ENCODE results near the gene BEAN1.
A peak's percentile ranks its signal among the peaks of the same experiment; 100 is the strongest.

The BEAN1 gene

DNA sequence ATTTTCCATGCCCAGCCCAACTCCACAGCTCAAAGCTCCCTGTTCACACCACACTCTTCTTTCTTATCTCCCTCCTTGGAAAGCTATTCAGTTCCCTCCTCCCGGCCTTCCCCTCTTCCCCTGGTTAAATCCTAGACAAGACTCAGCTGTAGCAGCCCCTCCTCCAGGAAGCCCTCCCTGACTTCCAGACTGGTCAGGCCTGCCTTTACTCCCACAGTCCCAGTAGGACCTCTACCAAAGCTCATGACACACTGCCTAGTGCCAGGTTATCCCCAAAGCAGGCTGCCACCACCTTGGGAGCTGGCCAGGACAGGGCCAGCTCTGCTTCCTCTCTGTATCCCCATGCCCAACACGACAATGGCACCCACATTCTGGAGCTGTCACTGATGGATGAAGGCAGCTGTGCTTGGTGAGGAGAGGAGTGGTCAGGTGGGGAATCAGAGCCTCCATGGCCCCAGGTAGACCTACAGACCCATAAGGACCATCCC is 50.0 kb downstream of the BEAN1 start:
- Histone ChIP-seq H3K79me2 (ENCODE audit: control insufficient read depth, insufficient read depth, low read length, poor library complexity) (peaks cover 8% of the 10 kb centered on the region), H3K9ac (ENCODE audit: low read length) (no peak overlapping the region), H2AK5ac (ENCODE audit: low read length) (peak overlapping the region; percentile 75), H3K4me2 (ENCODE audit: low read length) (no peak overlapping the region), H3K4me3 (ENCODE audit: low read depth, low read length) (no peak overlapping the region), H3K27ac (ENCODE audit: low read depth, low read length) (peak overlapping the region; percentile 88), H4K8ac (ENCODE audit: low read depth, low read length) (peak overlapping the region; percentile 7), H2BK120ac (ENCODE audit: insufficient read depth, low read length, poor library complexity) (peak overlapping the region; percentile 49), H2BK5ac (ENCODE audit: low read depth, low read length, poor library complexity) (peak overlapping the region; percentile 10), H2BK12ac (ENCODE audit: low read length) (peak overlapping the region; percentile 58), H4K12ac (ENCODE audit: low read depth, low read length) (peak overlapping the region; percentile 6), H3K23ac (ENCODE audit: low read length) (no peak overlapping the region), H2AFZ (ENCODE audit: insufficient read depth, low read length, poor library complexity) (no peak overlapping the region), H3K4ac (ENCODE audit: low read depth, low read length) (peak overlapping the region; percentile 13), H3K4me1 (ENCODE audit: control insufficient read depth in 1 of 2, insufficient read depth in 2 of 2, low read length in 2 of 2) (peaks cover 33 to 42% of the 10 kb centered on the region in 2 experiments), H3K36me3 (ENCODE audit: control insufficient read depth in 1 of 2, insufficient read depth in 2 of 2, low read length in 2 of 2) (no peaks in the 10 kb centered on the region), H3K18ac (ENCODE audit: low read length) (peak overlapping the region; percentile 48), H3K14ac (ENCODE audit: low read length) (peak overlapping the region; percentile 72), H3K9me3 (ENCODE audit: insufficient read depth, low read depth, low read length) (no peaks in the 10 kb centered on the region), H4K91ac (ENCODE audit: low read depth, low read length) (peak overlapping the region; percentile 70), H3K79me1 (ENCODE audit: low read length) (peaks cover 36% of the 10 kb centered on the region), H3K27me3 (ENCODE audit: insufficient read depth, low read length) (no peaks in the 10 kb centered on the region)
- WGBS (ENCODE audit: extremely low coverage, insufficient coverage, insufficient read length), result no CpG with 5 or more reads among the region's 2 CpGs
- peak in 1 of 2 donors; percentile 61 for DNase-seq

DNA sequence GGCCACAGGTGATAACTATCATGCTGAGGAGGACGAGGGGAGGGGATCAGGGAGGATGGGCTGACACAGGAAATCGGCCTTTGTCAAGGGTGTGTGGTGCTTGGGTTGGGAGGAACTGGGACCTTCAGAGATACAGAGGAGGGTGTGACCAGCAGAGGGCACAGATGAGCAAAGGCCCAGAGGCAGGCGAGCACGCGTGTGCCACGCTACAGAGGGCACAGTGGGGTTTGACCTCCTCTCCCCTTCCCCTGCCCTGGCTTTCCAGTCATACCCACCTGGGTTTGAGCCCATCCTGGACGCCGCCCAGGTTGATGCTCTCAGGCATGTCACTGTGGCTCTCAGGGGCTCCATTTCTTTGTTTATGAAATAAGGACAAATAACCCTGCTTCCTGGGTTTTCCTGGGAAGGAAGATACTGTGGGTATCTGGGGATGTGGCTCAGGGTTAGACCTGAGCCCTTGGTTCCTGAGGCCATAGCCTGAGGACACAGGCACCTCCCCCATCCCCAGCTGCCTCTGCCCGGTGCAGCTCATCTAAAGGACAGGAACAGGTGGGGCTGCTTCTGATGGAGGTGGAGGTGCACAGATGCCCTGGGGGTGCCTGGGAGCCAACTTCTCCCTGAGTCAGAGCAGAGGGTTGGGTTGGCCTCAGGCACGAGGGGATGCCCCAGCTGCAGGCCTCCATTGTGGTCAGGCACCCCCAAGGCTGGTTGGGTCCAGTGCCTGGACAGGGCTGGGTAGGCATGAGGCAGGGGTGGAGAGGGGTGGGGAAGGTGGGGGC is 51.8 kb downstream of the BEAN1 start:
- Histone ChIP-seq H2BK120ac (ENCODE audit: insufficient read depth, low read length, poor library complexity) (peak overlapping the region; percentile 63), H3K4me3 (ENCODE audit: low read depth, low read length) (no peak overlapping the region), H3K4me2 (ENCODE audit: low read length) (no peak overlapping the region), H3K4me1 (ENCODE audit: control insufficient read depth in 1 of 2, insufficient read depth in 2 of 2, low read length in 2 of 2) (peaks cover 33 to 42% of the 10 kb centered on the region in 2 experiments), H3K27me3 (ENCODE audit: insufficient read depth, low read length) (no peaks in the 10 kb centered on the region), H3K79me1 (ENCODE audit: low read length) (peaks cover 36% of the 10 kb centered on the region), H3K9me3 (ENCODE audit: insufficient read depth, low read depth, low read length) (no peaks in the 10 kb centered on the region), H2AK5ac (ENCODE audit: low read length) (peak overlapping the region; percentile 71), H3K36me3 (ENCODE audit: control insufficient read depth in 1 of 2, insufficient read depth in 2 of 2, low read length in 2 of 2) (no peaks in the 10 kb centered on the region), H2BK5ac (ENCODE audit: low read depth, low read length, poor library complexity) (peak overlapping the region; percentile 37), H3K4ac (ENCODE audit: low read depth, low read length) (no peak overlapping the region), H4K91ac (ENCODE audit: low read depth, low read length) (peak overlapping the region; percentile 92), H2BK12ac (ENCODE audit: low read length) (peak overlapping the region; percentile 75), H3K79me2 (ENCODE audit: control insufficient read depth, insufficient read depth, low read length, poor library complexity) (peaks cover 8% of the 10 kb centered on the region), H3K9ac (ENCODE audit: low read length) (no peak overlapping the region), H3K27ac (ENCODE audit: low read depth, low read length) (peak overlapping the region; percentile 54), H4K8ac (ENCODE audit: low read depth, low read length) (peak overlapping the region; percentile 63), H3K18ac (ENCODE audit: low read length) (peak overlapping the region; percentile 72), H3K14ac (ENCODE audit: low read length) (peak overlapping the region; percentile 71), H2AFZ (ENCODE audit: insufficient read depth, low read length, poor library complexity) (peak overlapping the region; percentile 15), H4K12ac (ENCODE audit: low read depth, low read length) (no peak overlapping the region), H3K23ac (ENCODE audit: low read length) (no peak overlapping the region)
- no CpG with 5 or more reads among the region's 10 CpGs for WGBS (ENCODE audit: extremely low coverage, insufficient coverage, insufficient read length)
- peak; percentile 95 to 97 for DNase-seq

DNA sequence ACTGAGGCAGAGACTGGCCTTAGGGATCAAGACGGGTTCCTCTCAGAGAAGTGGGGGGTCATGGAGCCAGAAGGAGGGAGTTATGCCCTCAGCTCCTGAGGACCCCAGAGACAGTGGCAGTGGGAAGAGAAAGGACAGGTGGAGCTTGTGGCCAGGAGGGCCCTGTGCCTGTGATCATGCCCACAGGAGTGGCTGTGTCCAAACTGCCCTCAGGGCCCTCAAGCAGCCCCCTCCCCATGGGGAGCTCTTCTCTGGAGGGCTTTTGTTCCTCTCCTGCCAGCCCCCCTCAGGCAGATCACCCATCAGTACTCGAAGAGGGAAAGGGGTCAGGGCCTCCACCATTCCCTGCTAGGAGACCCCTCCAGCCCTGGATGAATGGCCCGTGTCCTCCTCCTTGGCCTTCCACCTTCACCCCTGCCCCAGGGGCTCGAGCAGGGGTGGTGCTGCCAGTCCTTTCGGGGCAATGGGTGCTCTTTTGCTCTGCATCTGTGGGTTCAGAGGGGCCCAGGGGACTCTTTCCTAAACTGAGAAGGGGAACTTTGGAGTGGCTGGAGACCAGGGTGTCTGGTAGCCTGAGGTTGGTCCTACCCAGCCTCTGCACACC is 52.7 kb downstream of the BEAN1 start:
- Histone ChIP-seq H4K8ac (ENCODE audit: low read depth, low read length) (peak overlapping the region; percentile 56), H3K4ac (ENCODE audit: low read depth, low read length) (no peak overlapping the region), H3K27ac (ENCODE audit: low read depth, low read length) (peak overlapping the region; percentile 11), H3K4me1 (ENCODE audit: control insufficient read depth in 1 of 2, insufficient read depth in 2 of 2, low read length in 2 of 2) (peaks cover 33 to 42% of the 10 kb centered on the region in 2 experiments), H2AFZ (ENCODE audit: insufficient read depth, low read length, poor library complexity) (no peak overlapping the region), H3K23ac (ENCODE audit: low read length) (no peak overlapping the region), H3K4me2 (ENCODE audit: low read length) (no peak overlapping the region), H4K12ac (ENCODE audit: low read depth, low read length) (no peak overlapping the region), H3K79me1 (ENCODE audit: low read length) (peaks cover 36% of the 10 kb centered on the region), H3K27me3 (ENCODE audit: insufficient read depth, low read length) (no peaks in the 10 kb centered on the region), H3K9ac (ENCODE audit: low read length) (no peak overlapping the region), H2AK5ac (ENCODE audit: low read length) (peak overlapping the region; percentile 38), H3K36me3 (ENCODE audit: control insufficient read depth in 1 of 2, insufficient read depth in 2 of 2, low read length in 2 of 2) (no peaks in the 10 kb centered on the region), H3K79me2 (ENCODE audit: control insufficient read depth, insufficient read depth, low read length, poor library complexity) (peaks cover 8% of the 10 kb centered on the region), H3K18ac (ENCODE audit: low read length) (peak overlapping the region; percentile 36), H3K4me3 (ENCODE audit: low read depth, low read length) (no peak overlapping the region), H2BK120ac (ENCODE audit: insufficient read depth, low read length, poor library complexity) (peak overlapping the region; percentile 84), H3K14ac (ENCODE audit: low read length) (peak overlapping the region; percentile 81), H2BK12ac (ENCODE audit: low read length) (peak overlapping the region; percentile 66), H3K9me3 (ENCODE audit: insufficient read depth, low read depth, low read length) (no peaks in the 10 kb centered on the region), H2BK5ac (ENCODE audit: low read depth, low read length, poor library complexity) (peak overlapping the region; percentile 54), H4K91ac (ENCODE audit: low read depth, low read length) (peak overlapping the region; percentile 92)
- WGBS (ENCODE audit: extremely low coverage, insufficient coverage, insufficient read length), result no CpG with 5 or more reads among the region's 5 CpGs
- no peak for DNase-seq

DNA sequence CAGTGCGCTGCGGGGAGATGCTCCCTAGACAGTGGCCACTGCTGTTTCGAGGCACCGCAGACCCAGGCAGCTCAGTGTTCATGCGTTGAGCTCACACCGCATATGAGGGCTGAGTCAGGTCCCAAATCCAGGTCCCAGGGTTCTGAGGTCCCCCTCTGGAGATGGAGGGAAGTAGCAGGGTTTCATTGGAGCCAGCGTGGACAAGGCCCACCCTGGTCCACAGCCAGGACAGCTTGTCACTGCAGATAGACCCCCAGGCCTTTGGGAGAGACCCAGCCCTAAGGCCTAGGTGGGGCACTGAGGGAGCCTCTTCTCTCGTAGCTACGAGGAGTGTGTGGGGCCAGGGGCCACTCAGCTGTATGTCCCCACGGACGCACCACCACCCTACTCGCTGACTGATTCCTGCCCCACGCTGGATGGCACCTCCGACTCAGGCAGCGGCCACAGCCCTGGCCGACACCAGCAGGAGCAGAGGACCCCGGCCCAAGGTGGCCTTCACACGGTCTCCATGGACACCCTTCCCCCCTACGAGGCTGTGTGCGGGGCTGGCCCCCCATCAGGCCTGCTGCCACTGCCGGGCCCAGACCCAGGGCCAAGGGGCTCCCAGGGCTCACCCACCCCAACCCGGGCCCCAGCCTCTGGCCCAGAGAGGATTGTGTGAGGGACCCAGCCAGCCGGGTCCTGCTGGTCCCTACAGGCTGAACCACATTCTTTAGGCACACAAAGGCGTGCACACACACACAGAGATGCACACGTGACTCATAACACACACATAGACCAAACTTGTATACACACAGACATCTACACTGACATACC is 53.4 kb downstream of the BEAN1 start:
- Histone ChIP-seq H2BK5ac (ENCODE audit: low read depth, low read length, poor library complexity) (peak overlapping the region; percentile 54), H3K9me3 (ENCODE audit: insufficient read depth, low read depth, low read length) (no peaks in the 10 kb centered on the region), H3K14ac (ENCODE audit: low read length) (peak overlapping the region; percentile 81), H3K18ac (ENCODE audit: low read length) (peak overlapping the region; percentile 36), H2AK5ac (ENCODE audit: low read length) (peak overlapping the region; percentile 38), H3K4me3 (ENCODE audit: low read depth, low read length) (no peak overlapping the region), H3K4me1 (ENCODE audit: control insufficient read depth in 1 of 2, insufficient read depth in 2 of 2, low read length in 2 of 2) (peaks cover 33 to 42% of the 10 kb centered on the region in 2 experiments), H3K9ac (ENCODE audit: low read length) (no peak overlapping the region), H2BK12ac (ENCODE audit: low read length) (peak overlapping the region; percentile 66), H3K4ac (ENCODE audit: low read depth, low read length) (peak overlapping the region; percentile 25), H3K23ac (ENCODE audit: low read length) (no peak overlapping the region), H3K79me2 (ENCODE audit: control insufficient read depth, insufficient read depth, low read length, poor library complexity) (peaks cover 8% of the 10 kb centered on the region), H2BK120ac (ENCODE audit: insufficient read depth, low read length, poor library complexity) (peak overlapping the region; percentile 84), H3K27me3 (ENCODE audit: insufficient read depth, low read length) (no peaks in the 10 kb centered on the region), H3K36me3 (ENCODE audit: control insufficient read depth in 1 of 2, insufficient read depth in 2 of 2, low read length in 2 of 2) (no peaks in the 10 kb centered on the region), H4K8ac (ENCODE audit: low read depth, low read length) (peak overlapping the region; percentile 56), H3K79me1 (ENCODE audit: low read length) (peaks cover 36% of the 10 kb centered on the region), H3K27ac (ENCODE audit: low read depth, low read length) (peak overlapping the region; percentile 11), H3K4me2 (ENCODE audit: low read length) (no peak overlapping the region), H4K12ac (ENCODE audit: low read depth, low read length) (peak overlapping the region; percentile 37), H4K91ac (ENCODE audit: low read depth, low read length) (peak overlapping the region; percentile 92), H2AFZ (ENCODE audit: insufficient read depth, low read length, poor library complexity) (no peak overlapping the region)
- WGBS (ENCODE audit: extremely low coverage, insufficient coverage, insufficient read length), result no CpG with 5 or more reads among the region's 25 CpGs
- DNase-seq, result peak; percentile 90 to 93
